GM23248 (cell line): ENCODE measurements around the gene SUGT1.

Experiments used
- EZH2 ChIP-seq: fragments of 200-600 bp; sonication (generic); IDR thresholded peaks from 2 replicates; pipeline ENCODE4 v1.6.1; 2018; ENCODE audit warnings: antibody characterized with exemption, mild to moderate bottlenecking; ENCODE audit not compliant: insufficient read depth, poor library complexity, severe bottlenecking
- EZH2phosphoT487 ChIP-seq: fragments of 200-600 bp; sonication (generic); IDR thresholded peaks from 2 replicates; pipeline ENCODE4 v1.6.1; 2018; ENCODE audit warnings: antibody characterized with exemption, moderate library complexity, mild to moderate bottlenecking, low read depth; ENCODE audit not compliant: insufficient read depth

- TF ChIP-seq EZH2 (no peak), EZH2phosphoT487 (no peak)
These were observed 86.9 kb downstream of the SUGT1 start, which contains the start of gene CNMD for GRCh38 chr13:52739468-52740071.
